GM23338 (cell line): Measurements from ENCODE around the gene APH1B. TPM values are rescaled to one million over a fixed set of nuclear protein-coding genes. Genes with fewer than 3 reads are reported as not detected.

ENCODE experiments used
- ATAC-seq: fragments of 200-7000 bp; cut with Tn5 transposase; 3 replicates; pipeline ENCODE4 v1.9.1; 2020
- DNase-seq: peaks from one replicate; pipeline ENCODE4 v3.0.0-alpha.2; 2015; ENCODE audit warnings: low spot score
- H2AFZ ChIP-seq: fragments of 200-600 bp; sonication (generic); 2 replicates; pipeline ENCODE4 v1.8.0; 2016; ENCODE audit warnings: antibody characterized with exemption, mild to moderate bottlenecking, moderate library complexity
- H3F3A ChIP-seq: fragments of 200-600 bp; sonication (generic); replicated peaks from 2 replicates; pipeline ENCODE4 v1.8.0; 2017; ENCODE audit warnings: antibody characterized with exemption, mixed run types, low read depth
- H3K27ac ChIP-seq: fragments of 200-600 bp; sonication (generic); 2 replicates; pipeline ENCODE4 v1.6.1; 2016; ENCODE audit warnings: low read depth
- H3K27me3 ChIP-seq: fragments of 200-600 bp; sonication (generic); 2 replicates; pipeline ENCODE4 v1.8.0; 2016; ENCODE audit warnings: mild to moderate bottlenecking, mixed run types, moderate library complexity; ENCODE audit not compliant: insufficient read depth
- H3K36me3 ChIP-seq: fragments of 200-600 bp; sonication (generic); 2 replicates; pipeline ENCODE4 v1.8.0; 2016; ENCODE audit warnings: mild to moderate bottlenecking; ENCODE audit not compliant: insufficient read depth
- H3K4me1 ChIP-seq: fragments of 200-600 bp; sonication (generic); 2 replicates; pipeline ENCODE4 v1.8.0; 2016; ENCODE audit warnings: mild to moderate bottlenecking, moderate library complexity; ENCODE audit not compliant: insufficient read depth
- H3K4me2 ChIP-seq: fragments of 200-600 bp; sonication (generic); 2 replicates; pipeline ENCODE4 v1.7.1; 2017; ENCODE audit warnings: mixed run types
- H3K4me3 ChIP-seq: fragments of 200-600 bp; sonication (generic); 2 replicates; pipeline ENCODE4 v1.6.1; 2016; ENCODE audit warnings: mixed run types
- H3K79me2 ChIP-seq: fragments of 200-600 bp; sonication (generic); replicated peaks from 2 replicates; pipeline ENCODE4 v1.8.0; 2017; ENCODE audit warnings: mild to moderate bottlenecking; ENCODE audit not compliant: insufficient read depth
- H3K9me2 ChIP-seq: fragments of 200-600 bp; sonication (generic); 2 replicates; pipeline ENCODE4 v1.8.0; 2017; ENCODE audit not compliant: insufficient read depth
- H4K20me1 ChIP-seq: fragments of 200-600 bp; sonication (generic); replicated peaks from 2 replicates; pipeline ENCODE4 v1.8.0; 2017; ENCODE audit warnings: mild to moderate bottlenecking; ENCODE audit not compliant: insufficient read depth
- H3K27ac Mint-ChIP-seq: 2 replicates; pipeline ENCODE4 v1.8.0; 2020; ENCODE audit warnings: inconsistent platforms, mild to moderate bottlenecking, moderate library complexity, mixed read lengths
- H3K27me3 Mint-ChIP-seq: 3 replicates; pipeline ENCODE4 v1.8.0; 2022; ENCODE audit warnings: low read depth, mild to moderate bottlenecking, moderate library complexity, mixed read lengths, inconsistent platforms; ENCODE audit not compliant: insufficient read depth, poor library complexity
- H3K36me3 Mint-ChIP-seq: 3 replicates; pipeline ENCODE4 v1.8.0; 2021; ENCODE audit warnings: low read depth, mild to moderate bottlenecking, inconsistent platforms, moderate library complexity, mixed read lengths
- H3K4me1 Mint-ChIP-seq: 3 replicates; pipeline ENCODE4 v1.8.0; 2020; ENCODE audit warnings: mild to moderate bottlenecking, inconsistent platforms, mixed read lengths
- H3K4me3 Mint-ChIP-seq: 3 replicates; pipeline ENCODE4 v1.8.0; 2021; ENCODE audit warnings: moderate library complexity, mild to moderate bottlenecking, inconsistent platforms, mixed read lengths
- H3K9me3 Mint-ChIP-seq: 3 replicates; pipeline ENCODE4 v1.8.0; 2020; ENCODE audit warnings: moderate library complexity, mild to moderate bottlenecking, inconsistent platforms, mixed read lengths
- CTCF ChIP-seq, 2 experiments: fragments of 200-600 bp in 1 of 2; sonication (generic) in 1 of 2; conservative IDR thresholded peaks; 2 replicates each; pipeline versions ENCODE4 v1.5.1 to v1.6.1; 2016 to 2017; ENCODE audit warnings: antibody characterized with exemption in 2 of 2, low read depth in 2 of 2, mild to moderate bottlenecking in 2 of 2, moderate library complexity in 1 of 2
- ETS1 ChIP-seq: IDR thresholded peaks from 2 replicates; pipeline ENCODE4 v1.6.1; 2016; ENCODE audit warnings: antibody characterized with exemption
- EZH2 ChIP-seq: fragments of 200-600 bp; sonication (generic); IDR thresholded peaks from one replicate; pipeline ENCODE4 v1.8.0; 2017; ENCODE audit warnings: antibody characterized with exemption, mild to moderate bottlenecking, low read depth; ENCODE audit not compliant: unreplicated experiment
- EZH2phosphoT487 ChIP-seq: fragments of 200-600 bp; sonication (generic); IDR thresholded peaks from one replicate; pipeline ENCODE4 v1.8.1; 2018; ENCODE audit warnings: antibody characterized with exemption; ENCODE audit not compliant: unreplicated experiment
- JUNB ChIP-seq: IDR thresholded peaks from one replicate; pipeline ENCODE4 v1.6.1; 2016; ENCODE audit warnings: antibody characterized with exemption; ENCODE audit not compliant: unreplicated experiment
- NANOG ChIP-seq: IDR thresholded peaks from 2 replicates; pipeline ENCODE4 v1.6.1; 2016; ENCODE audit warnings: antibody characterized with exemption, borderline replicate concordance
- POLR2AphosphoS5 ChIP-seq: IDR thresholded peaks from 2 replicates; pipeline ENCODE4 v1.6.1; 2016; ENCODE audit warnings: antibody characterized with exemption, low read depth
- REST ChIP-seq: IDR thresholded peaks from one replicate; pipeline ENCODE4 v1.6.1; 2018; ENCODE audit warnings: antibody characterized with exemption; ENCODE audit not compliant: unreplicated experiment
- STAT1 ChIP-seq: IDR thresholded peaks from one replicate; pipeline ENCODE4 v1.6.1; 2016; ENCODE audit warnings: antibody characterized with exemption; ENCODE audit not compliant: unreplicated experiment
- ZNF114 ChIP-seq: fragments of 250-450 bp; sonication (Bioruptor Pico); IDR thresholded peaks from 2 replicates; pipeline ENCODE4 v1.5.0; 2020; ENCODE audit warnings: mild to moderate bottlenecking, moderate library complexity
- ZNF331 ChIP-seq: fragments of 250-450 bp; sonication (Bioruptor Pico); IDR thresholded peaks from 2 replicates; pipeline ENCODE4 v1.5.0; 2020; ENCODE audit warnings: low read depth, mild to moderate bottlenecking, moderate library complexity
- polyA plus RNA-seq: library from polyadenylated mRNA; unstranded; fragments of >200 nt; fragmentation: Nextera tagmentation; extraction: Ambion mirVana; gene quantifications from 2 replicates; pipeline ENCODE4 v1.2.1, GENCODE V29; 2016
- total RNA-seq: library from RNA; depleted of rRNA; stranded (reverse); fragments of >200 nt; shearing (Covaris generic); gene quantifications from 2 replicates; pipeline ENCODE4 v1.2.3, GENCODE V29; 2014

Gene APH1B
- total and polyA plus RNA-seq, 2 experiments from 2014 or later, result 14.3 to 24.4 TPM

- Mint-ChIP-seq H3K27me3 (peaks cover 5% of the 10 kb centered on the region), H3K4me3 (peak overlapping the region; percentile 81), H3K27ac (peak overlapping the region; percentile 11; the same call in 1 of the 2 replicates), H3K4me1 (peaks cover 28% of the 10 kb centered on the region), H3K9me3 (peaks cover 9% of the 10 kb centered on the region; the same call in 2 of the 3 replicates), H3K36me3 (peaks cover 20% of the 10 kb centered on the region)
- peak overlapping the region; percentile 89 for H3K27ac ChIP-seq
- H3K4me3 ChIP-seq, result peak overlapping the region; percentile 84
- peak overlapping the region; percentile 79 for H3K4me2 ChIP-seq
- 0 out of 2 replicates have a peak, but pooled peaks cover 5% of the 10 kb centered on the region for H3K27me3 ChIP-seq
- no peak for TF ChIP-seq REST
- TF ChIP-seq JUNB, result no peak
- TF ChIP-seq POLR2AphosphoS5, result no peak
- H3K9me2 ChIP-seq, result no peaks in the 10 kb centered on the region
- peak; percentile 64 for DNase-seq
- no peaks in the 10 kb centered on the region for H4K20me1 ChIP-seq
- peak; percentile 34 for ATAC-seq
- H2AFZ ChIP-seq, result peak overlapping the region; percentile 96
- 0 out of 2 replicates have a peak, but pooled peaks cover 6% of the 10 kb centered on the region for H3F3A ChIP-seq
- H3K79me2 ChIP-seq, result no peaks in the 10 kb centered on the region
- no peaks in the 10 kb centered on the region; the same call in 1 of the 2 replicates for H3K36me3 ChIP-seq
- H3K4me1 ChIP-seq, result peaks cover 18% of the 10 kb centered on the region
Measured at GRCh38 chr15:63277893-63278456, 570 bp downstream of the APH1B start.

GRCh38 chr15:63283126-63283525, 5.7 kb downstream of the APH1B start:
- Histone ChIP-seq H4K20me1 (no peaks in the 10 kb centered on the region), H2AFZ (no peak overlapping the region), H3K27ac (no peak overlapping the region), H3K4me3 (no peak overlapping the region), H3F3A (no peaks in the 10 kb centered on the region), H3K4me2 (no peak overlapping the region), H3K36me3 (no peaks in the 10 kb centered on the region), H3K4me1 (peaks cover 6% of the 10 kb centered on the region; the same call in 1 of the 2 replicates), H3K79me2 (no peaks in the 10 kb centered on the region), H3K9me2 (no peaks in the 10 kb centered on the region), H3K27me3 (no peaks in the 10 kb centered on the region)
- Mint-ChIP-seq H3K4me3 (no peak overlapping the region), H3K36me3 (peaks cover 18% of the 10 kb centered on the region), H3K27me3 (peaks cover 3% of the 10 kb centered on the region), H3K4me1 (peaks cover 7% of the 10 kb centered on the region; the same call in 2 of the 3 replicates), H3K27ac (no peak overlapping the region), H3K9me3 (no peaks in the 10 kb centered on the region)
- DNase-seq (no peak), ATAC-seq (no peak)
- TF ChIP-seq REST (no peak), NANOG (no peak), POLR2AphosphoS5 (no peak), CTCF (conservative IDR thresholded peaks at IDR 0.05; ENCODE audit: low read depth in 2 of 2) (no peak), EZH2phosphoT487 (no peak), ZNF114 (CRISPR knock-in tag) (no peak), ZNF331 (CRISPR knock-in tag) (no peak), STAT1 (no peak), ETS1 (no peak), EZH2 (no peak), JUNB (no peak)
